Measurements from ENCODE around the gene TMEM69. TPM values are rescaled to one million over a fixed set of nuclear protein-coding genes. Genes with fewer than 3 reads are reported as not detected.

Gene TMEM69
- total and polyA plus RNA-seq, 2 of the 4 experiments (the other 2 are of a cell fraction), result 19.9 to 33.6 TPM

GRCh38 chr1:45666836-45667235 lies 21.1 kb upstream of the TMEM69 start:
- H2BK120ac ChIP-seq (ENCODE audit: low read depth, low read length), result no peak overlapping the region
- no peak overlapping the region for H3K4me2 ChIP-seq (ENCODE audit: low read depth, low read length)
- no peak overlapping the region for H4K8ac ChIP-seq (ENCODE audit: low read depth in 2 of 2, low read length in 2 of 2)
- H3K36me3 ChIP-seq (ENCODE audit: control insufficient read depth, insufficient read depth, low read length), result no peaks in the 10 kb centered on the region; the same call in 1 of the 2 replicates
- in situ Hi-C loops (cut with MboI; ENCODE audit: low sequenced_read_pairs) (no loop called here), dilution Hi-C loops (cut with HindIII; ENCODE audit: low sequenced_read_pairs, unreplicated experiment) (no loop called here), intact Hi-C loops (cut with micrococcal nuclease) (no loop called here)
- no peak overlapping the region for H3K4me3 ChIP-seq (ENCODE audit: insufficient read depth, low read depth, low read length)
- H4K20me1 ChIP-seq (ENCODE audit: insufficient read depth, low read length), result peaks cover 80% of the 10 kb centered on the region
- H3K79me1 ChIP-seq (ENCODE audit: low read depth in 1 of 2, low read length in 2 of 2), result peaks cover 11 to 69% of the 10 kb centered on the region in 2 experiments
- no peak overlapping the region for H2AK9ac ChIP-seq (replicated peaks; ENCODE audit: low read depth, low read length, poor library complexity)
- WGBS, 2 experiments (ENCODE audit: extremely low coverage in 2 of 2, insufficient read length in 1 of 2), result no CpG with 5 or more reads among the region's 2 CpGs
- BruUV-seq (replicated peaks), result no TSS peak
- H3K27ac ChIP-seq (ENCODE audit: insufficient read depth, low read length), result no peak overlapping the region
- H2BK20ac ChIP-seq (ENCODE audit: low read depth, low read length), result no peak overlapping the region
- H2BK5ac ChIP-seq (ENCODE audit: low read depth, low read length, poor library complexity, severe bottlenecking), result no peak overlapping the region
- TF ChIP-seq RCOR1 (IDR thresholded peaks at IDR 0.05; ENCODE audit: insufficient replicate concordance, low read length), result no peak
- TF ChIP-seq CEBPB (IDR thresholded peaks at IDR 0.05; ENCODE audit: low read depth, low read length), result no peak
- TF ChIP-seq USF2 (IDR thresholded peaks at IDR 0.05; ENCODE audit: low read depth, low read length), result no peak
- TF ChIP-seq MXI1 (IDR thresholded peaks at IDR 0.05; ENCODE audit: borderline replicate concordance, low read depth, low read length), result no peak
- no peak for TF ChIP-seq ELK1 (IDR thresholded peaks at IDR 0.05; ENCODE audit: borderline replicate concordance, low read depth, low read length)
- no peak for TF ChIP-seq NFE2L2 (IDR thresholded peaks at IDR 0.05; ENCODE audit: low read depth, low read length)
- TF ChIP-seq CHD1 (IDR thresholded peaks at IDR 0.05; ENCODE audit: low read depth, low read length), result no peak
- no peak for TF ChIP-seq POLR2A (IDR thresholded peaks at IDR 0.05; ENCODE audit: low read depth, low read length)
- no peak for TF ChIP-seq MAZ (IDR thresholded peaks at IDR 0.05; ENCODE audit: borderline replicate concordance, low read depth, low read length)
- TF ChIP-seq MAFK (IDR thresholded peaks at IDR 0.05; ENCODE audit: low read depth, low read length), result no peak
- TF ChIP-seq FOS (IDR thresholded peaks at IDR 0.05; ENCODE audit: low read depth, low read length), result no peak
- no peak for TF ChIP-seq RFX5 (IDR thresholded peaks at IDR 0.05; ENCODE audit: low read depth, low read length)
- POLR2A ChIA-PET (ENCODE audit: unreplicated experiment), result no interaction called here
- H3K18ac ChIP-seq (ENCODE audit: low read depth, low read length), result no peak overlapping the region
- CTCF ChIA-PET, result no interaction called here
- no peaks in the 10 kb centered on the region for H3K27me3 ChIP-seq (ENCODE audit: control insufficient read depth, insufficient read depth, low read length)
- no peak overlapping the region for H4K5ac ChIP-seq (ENCODE audit: low read depth, low read length)
- H3K9ac ChIP-seq (ENCODE audit: low read depth, low read length), result no peak overlapping the region
- ATAC-seq (ENCODE audit: low read depth) (no peak), DNase-seq (no peak)
- no peak overlapping the region for H3K56ac ChIP-seq (ENCODE audit: extremely low read depth, insufficient read depth, low read length)
- H3K4me1 ChIP-seq (ENCODE audit: control insufficient read depth, insufficient read depth, low read length), result peaks cover 6% of the 10 kb centered on the region
- H2AFZ ChIP-seq (replicated peaks; ENCODE audit: low read length, poor library complexity), result no peak overlapping the region
- no peak overlapping the region for H2BK15ac ChIP-seq (ENCODE audit: low read depth, low read length)
- no peak overlapping the region for H2AK5ac ChIP-seq (ENCODE audit: low read depth, low read length)
- no peak overlapping the region for H3K4ac ChIP-seq (ENCODE audit: low read depth, low read length)
- H3K9me3 ChIP-seq (ENCODE audit: control insufficient read depth, insufficient read depth, low read length), result no peaks in the 10 kb centered on the region
- H3K14ac ChIP-seq (replicated peaks; ENCODE audit: low read depth, low read length), result no peak overlapping the region
- H3K23ac ChIP-seq (ENCODE audit: low read depth, low read length), result no peak overlapping the region
- no peak overlapping the region for H4K91ac ChIP-seq (ENCODE audit: insufficient read depth, low read depth, low read length)
- peaks cover 13% of the 10 kb centered on the region for H3K9me1 ChIP-seq (ENCODE audit: insufficient read depth, low read length)
